HCT116 (cell line): Measurements from ENCODE around the gene CRCP. TPM values are rescaled to one million over a fixed set of nuclear protein-coding genes. Genes with fewer than 3 reads are reported as not detected.
"Not testable (repeated sequence)": the region's sequence is repeated elsewhere in the genome, so short reads cannot be mapped to it uniquely, and the experiment has no call there.

Experiments
- ATAC-seq: fragments of 200-7000 bp; cut with Tn5 transposase; 2 replicates; pipeline ENCODE4 v1.9.1; 2020; ENCODE audit warnings: mild to moderate bottlenecking, moderate library complexity
- BruUV-seq: library from RNA; stranded (reverse); fragments of 400-500 nt; replicated peaks from 2 replicates; lab custom pipeline; 2021; lab: Mats Ljungman, UMichigan
- CTCF ChIA-PET: fragments of 300-600 bp; sonication (Branson Sonifier 250); formaldehyde crosslinking; loops from one replicate; lab custom pipeline; 2021; ENCODE audit warnings: antibody characterized with exemption; lab: Charles Lee
- POLR2A ChIA-PET: fragments of 300-600, 350-600 bp; sonication (Branson Sonifier 250); formaldehyde crosslinking; loops from one replicate; lab custom pipeline; 2021; ENCODE audit warnings: antibody characterized with exemption; lab: Charles Lee
- RAD21 ChIA-PET, 2 experiments: fragments of 300-600 bp; sonication (Branson Sonifier 250); formaldehyde crosslinking; loops; one replicate each; lab custom pipeline; 2023; ENCODE audit warnings: low total read pairs in 2 of 2; ENCODE audit not compliant: uncharacterized antibody in 2 of 2, unreplicated experiment in 2 of 2, low non-redundant PET in 1 of 2; lab: Charles Lee
- DNase-seq: peaks from one replicate; pipeline ENCODE4 v3.0.0-alpha.2; 2010; ENCODE audit warnings: low read depth, low spot score
- H2AFZ ChIP-seq: fragments of 200-600 bp; shearing (Covaris generic), sonication (generic); 2 replicates; pipeline ENCODE4 v1.6.1; 2017; ENCODE audit warnings: low read depth, mixed run types, mixed read lengths, antibody characterized with exemption, low read length; ENCODE audit not compliant: poor library complexity, severe bottlenecking
- H3K27ac ChIP-seq: 2 replicates; pipeline ENCODE4 v1.5.1; 2012; ENCODE audit warnings: low read depth, low read length
- H3K27me3 ChIP-seq: fragments of 200-600 bp; sonication (generic); 2 replicates; pipeline ENCODE4 v1.6.1; 2016; ENCODE audit warnings: mixed run types, low read length, mixed read lengths; ENCODE audit not compliant: insufficient read depth
- H3K36me3 ChIP-seq, 2 experiments: fragments of 200-500 bp in 1 of 2; fragments of 200-600 bp in 1 of 2; sonication (Bioruptor generic) in 1 of 2; sonication (generic) in 1 of 2; 2 replicates each; pipeline versions ENCODE4 v1.5.1 to v1.6.1; 2014 to 2016; ENCODE audit warnings: low read length in 2 of 2, inconsistent platforms in 1 of 2, mixed read lengths in 1 of 2, mixed run types in 1 of 2; ENCODE audit not compliant: insufficient read depth in 2 of 2, control insufficient read depth in 1 of 2
- H3K4me1 ChIP-seq, 2 experiments: fragments of 200-600 bp in 1 of 2; sonication (generic) in 1 of 2; 2 replicates each; pipeline versions ENCODE4 v1.5.1 to v1.6.1; 2012 to 2017; ENCODE audit warnings: low read length in 2 of 2, inconsistent platforms in 1 of 2, mild to moderate bottlenecking in 1 of 2, mixed read lengths in 1 of 2, mixed run types in 1 of 2, moderate library complexity in 1 of 2; ENCODE audit not compliant: insufficient read depth in 2 of 2, control insufficient read depth in 1 of 2
- H3K4me2 ChIP-seq: fragments of 200-600 bp; sonication (generic); 2 replicates; pipeline ENCODE4 v1.6.1; 2017; ENCODE audit warnings: mixed run types, low read length, mixed read lengths
- H3K4me3 ChIP-seq, 2 experiments: fragments of 200-600 bp in 1 of 2; sonication (generic) in 1 of 2; replicated peaks in 1 of 2; 2 replicates each; pipeline ENCODE4 v1.5.1; 2011 to 2016; ENCODE audit warnings: low read length in 2 of 2, control low read depth in 1 of 2, low read depth in 1 of 2, mild to moderate bottlenecking in 1 of 2, mixed read lengths in 1 of 2, mixed run types in 1 of 2
- H3K79me2 ChIP-seq: fragments of 200-600 bp; sonication (generic); 2 replicates; pipeline ENCODE4 v1.6.1; 2017; ENCODE audit warnings: mild to moderate bottlenecking, mixed run types, low read length, moderate library complexity, mixed read lengths; ENCODE audit not compliant: insufficient read depth
- H3K9ac ChIP-seq: fragments of 200-600 bp; sonication (generic); 2 replicates; pipeline ENCODE4 v1.6.1; 2016; ENCODE audit warnings: low read length, mixed read lengths
- H3K9me2 ChIP-seq: fragments of 200-600 bp; sonication (generic), shearing (Covaris generic); 2 replicates; pipeline ENCODE4 v1.6.1; 2017; ENCODE audit warnings: mixed run types, mild to moderate bottlenecking, moderate library complexity; ENCODE audit not compliant: insufficient read depth
- H3K9me3 ChIP-seq, 2 experiments: fragments of 200-500 bp in 1 of 2; fragments of 200-600 bp in 1 of 2; sonication (Bioruptor generic) in 1 of 2; sonication (generic) in 1 of 2; 2 replicates each; pipeline ENCODE4 v1.6.1; 2014 to 2017; ENCODE audit warnings: low read length in 2 of 2, mixed read lengths in 2 of 2, inconsistent platforms in 1 of 2, low read depth in 1 of 2, mild to moderate bottlenecking in 1 of 2, mixed run types in 1 of 2, moderate library complexity in 1 of 2; ENCODE audit not compliant: control insufficient read depth in 1 of 2, insufficient read depth in 1 of 2
- H4K20me1 ChIP-seq: fragments of 200-600 bp; sonication (generic), shearing (Covaris generic); 2 replicates; pipeline ENCODE4 v1.6.1; 2017; ENCODE audit warnings: mixed run types, mild to moderate bottlenecking, moderate library complexity; ENCODE audit not compliant: insufficient read depth
- ATF3 ChIP-seq: IDR thresholded peaks from 2 replicates; pipeline ENCODE4 v1.6.1; 2012
- CBX3 ChIP-seq: IDR thresholded peaks from 2 replicates; pipeline ENCODE4 v1.6.1; 2012; ENCODE audit warnings: low read depth
- CEBPB ChIP-seq: IDR thresholded peaks from 2 replicates; pipeline ENCODE4 v1.6.1; 2012; ENCODE audit warnings: low read depth
- CTCF ChIP-seq, 3 experiments: fragments of 200-600 bp in 1 of 3; sonication (generic) in 1 of 3; IDR thresholded peaks in 2 of 3; conservative IDR thresholded peaks in 1 of 3; 2 replicates each; pipeline ENCODE4 v1.5.1; 2012 to 2017; ENCODE audit warnings: low read depth in 2 of 3, low read length in 2 of 3, antibody characterized with exemption in 1 of 3, borderline replicate concordance in 1 of 3, control low read depth in 1 of 3, mild to moderate bottlenecking in 1 of 3, mixed read lengths in 1 of 3, mixed run types in 1 of 3, moderate library complexity in 1 of 3; ENCODE audit not compliant: insufficient read depth in 1 of 3
- EGR1 ChIP-seq: IDR thresholded peaks from 2 replicates; pipeline ENCODE4 v1.6.1; 2012; ENCODE audit warnings: low read depth
- JUND ChIP-seq: IDR thresholded peaks from 2 replicates; pipeline ENCODE4 v1.6.1; 2012
- RAD21 ChIP-seq: IDR thresholded peaks from 2 replicates; pipeline ENCODE4 v1.6.1; 2012; ENCODE audit warnings: low read depth, mild to moderate bottlenecking
- SP1 ChIP-seq: IDR thresholded peaks from 2 replicates; pipeline ENCODE4 v1.6.1; 2012; ENCODE audit warnings: low read depth
- YY1 ChIP-seq: IDR thresholded peaks from 2 replicates; pipeline ENCODE4 v1.6.1; 2011; ENCODE audit warnings: low read length, low read depth, moderate library complexity, mild to moderate bottlenecking; ENCODE audit not compliant: insufficient replicate concordance; ENCODE audit errors: extremely low read depth
- intact Hi-C: fragments of 100-400 bp; cut with micrococcal nuclease; formaldehyde crosslinking; loops from 2 replicates; pipeline ENCODE4 v1.10.0; 2022
- total RNA-seq: library from RNA; stranded (reverse); gene quantifications from one replicate; pipeline ENCODE4 v1.2.1, GENCODE V29; 2021; ENCODE audit not compliant: unreplicated experiment
- TF ChIP-seq, protein P1 (sequence below): IDR thresholded peaks from 2 replicates; pipeline ENCODE4 v1.6.1; 2011; ENCODE audit warnings: mild to moderate bottlenecking, low read length, moderate library complexity; ENCODE audit not compliant: insufficient replicate concordance; ENCODE audit errors: extremely low read depth

CRCP gene
- total RNA-seq, 1 experiment from 2014 or later, result 28.4 TPM

- peaks cover 3 to 5% of the 10 kb centered on the region in 2 experiments; a peak in 2 of 4 replicates for H3K36me3 ChIP-seq
- H4K20me1 ChIP-seq, result no peaks in the 10 kb centered on the region
- H3K79me2 ChIP-seq, result peaks cover 92% of the 10 kb centered on the region
- BruUV-seq, result no TSS peak
- no peaks in the 10 kb centered on the region for H3K27me3 ChIP-seq
- no peak overlapping the region for H3K4me3 ChIP-seq
- POLR2A ChIA-PET, result no interaction called here
- intact Hi-C loops, result no loop called here
- ATAC-seq (no peak), DNase-seq (no peak)
- H3K9me2 ChIP-seq, result no peaks in the 10 kb centered on the region
- no peak overlapping the region for H3K9ac ChIP-seq
- no peak overlapping the region for H3K27ac ChIP-seq
- H3K4me1 ChIP-seq, result peaks cover 3 to 10% of the 10 kb centered on the region in 2 experiments; a peak in 3 of 4 replicates
- TF ChIP-seq CEBPB, result no peak
- TF ChIP-seq JUND, result no peak
- TF ChIP-seq CBX3, result no peak
- no peak for TF ChIP-seq YY1
- no peak for TF ChIP-seq RAD21
- no peak for TF ChIP-seq CTCF (IDR thresholded peaks at IDR 0.05 in 2 of 3, conservative IDR thresholded peaks at IDR 0.05 in 1 of 3; ENCODE audit: borderline replicate concordance in 1 of 3, insufficient read depth in 1 of 3, low read depth in 2 of 3, low read length in 2 of 3)
- no peak for TF ChIP-seq EGR1
- TF ChIP-seq SP1, result no peak
- H2AFZ ChIP-seq, result no peak overlapping the region
- no peaks in the 10 kb centered on the region for H3K9me3 ChIP-seq
- CTCF ChIA-PET, result no interaction called here
- RAD21 ChIA-PET, result no interaction called here
- H3K4me2 ChIP-seq, result no peak overlapping the region
Observed at GRCh38 chr7:66119245-66119850, 4.7 kb downstream of the CRCP start.

DNA sequence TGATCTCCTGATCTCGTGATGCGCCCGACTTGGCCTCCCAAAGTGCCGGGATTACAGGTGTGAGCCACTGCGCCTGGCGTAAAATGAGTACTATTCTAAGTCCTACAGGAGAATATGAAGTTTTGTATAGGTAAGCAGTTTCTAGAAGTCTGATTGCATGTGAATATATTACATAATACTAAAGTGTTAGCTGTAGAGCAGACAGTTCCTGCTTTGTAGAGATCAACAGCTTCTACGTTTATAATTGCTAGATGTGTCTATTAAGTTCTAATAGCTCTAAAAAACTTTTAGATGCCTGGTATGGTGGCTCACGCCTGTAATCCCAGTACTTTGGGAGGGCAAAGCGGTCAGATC is 8.5 kb downstream of the CRCP start:
- intact Hi-C loops, result no loop called here
- POLR2A ChIA-PET, result no interaction called here
- BruUV-seq, result no TSS peak
- no peak overlapping the region for H3K27ac ChIP-seq
- TF ChIP-seq ATF3, result no peak
- TF ChIP-seq, protein P1, sequence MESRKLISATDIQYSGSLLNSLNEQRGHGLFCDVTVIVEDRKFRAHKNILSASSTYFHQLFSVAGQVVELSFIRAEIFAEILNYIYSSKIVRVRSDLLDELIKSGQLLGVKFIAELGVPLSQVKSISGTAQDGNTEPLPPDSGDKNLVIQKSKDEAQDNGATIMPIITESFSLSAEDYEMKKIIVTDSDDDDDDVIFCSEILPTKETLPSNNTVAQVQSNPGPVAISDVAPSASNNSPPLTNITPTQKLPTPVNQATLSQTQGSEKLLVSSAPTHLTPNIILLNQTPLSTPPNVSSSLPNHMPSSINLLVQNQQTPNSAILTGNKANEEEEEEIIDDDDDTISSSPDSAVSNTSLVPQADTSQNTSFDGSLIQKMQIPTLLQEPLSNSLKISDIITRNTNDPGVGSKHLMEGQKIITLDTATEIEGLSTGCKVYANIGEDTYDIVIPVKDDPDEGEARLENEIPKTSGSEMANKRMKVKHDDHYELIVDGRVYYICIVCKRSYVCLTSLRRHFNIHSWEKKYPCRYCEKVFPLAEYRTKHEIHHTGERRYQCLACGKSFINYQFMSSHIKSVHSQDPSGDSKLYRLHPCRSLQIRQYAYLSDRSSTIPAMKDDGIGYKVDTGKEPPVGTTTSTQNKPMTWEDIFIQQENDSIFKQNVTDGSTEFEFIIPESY, result no peak
- TF ChIP-seq, all 23 proteins: peak for 0
- no peak overlapping the region for H3K9ac ChIP-seq
- peaks cover 0 to 3% of the 10 kb centered on the region in 2 experiments; a peak in 1 of 4 replicates for H3K36me3 ChIP-seq
- H3K4me3 ChIP-seq, result no peak overlapping the region
- no peak for DNase-seq
- no peak for ATAC-seq
- H3K79me2 ChIP-seq, result peaks cover 95% of the 10 kb centered on the region
- H3K27me3 ChIP-seq, result no peaks in the 10 kb centered on the region
- no peak overlapping the region for H3K4me2 ChIP-seq
- H3K4me1 ChIP-seq, result no peaks in the 10 kb centered on the region
- H4K20me1 ChIP-seq, result peaks cover 9% of the 10 kb centered on the region; the same call in 1 of the 2 replicates
- RAD21 ChIA-PET, result no interaction called here
- no peak overlapping the region for H2AFZ ChIP-seq
- no peaks in the 10 kb centered on the region for H3K9me3 ChIP-seq
- no peaks in the 10 kb centered on the region for H3K9me2 ChIP-seq
- CTCF ChIA-PET, result no interaction called here

DNA sequence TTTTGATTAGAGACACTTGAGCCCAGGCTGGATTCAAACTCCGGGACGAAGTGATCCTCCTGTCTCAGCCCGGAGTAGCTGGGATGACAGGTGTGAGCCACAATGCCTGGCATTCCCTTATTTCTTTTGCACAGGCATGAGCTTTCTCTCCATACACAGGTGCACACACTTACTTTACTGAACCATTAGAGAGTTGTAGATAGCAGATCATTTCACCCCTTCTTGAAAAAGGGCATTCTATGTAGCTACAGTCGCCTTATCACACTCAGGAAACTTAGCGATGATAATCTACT is 9.9 kb downstream of the CRCP start:
- RAD21 ChIA-PET, H3K36me3 ChIP-seq, intact Hi-C loops, H4K20me1 ChIP-seq, H3K27ac ChIP-seq, H3K27me3 ChIP-seq, H3K9ac ChIP-seq, H3K9me2 ChIP-seq, H3K4me2 ChIP-seq, H2AFZ ChIP-seq, H3K9me3 ChIP-seq, H3K4me3 ChIP-seq, H3K4me1 ChIP-seq, DNase-seq, BruUV-seq, ATAC-seq: not testable (repeated sequence)
- CTCF ChIA-PET, result interaction anchor here (0.6 kb wide), 1 partner anchor 311 kb away, joined by 3 read pairs; no protein-coding TSS in a partner anchor
- POLR2A ChIA-PET, result interaction anchor here (0.6 kb wide), 1 partner anchor 23 kb away, joined by 3 read pairs; no protein-coding TSS in a partner anchor
- peaks cover 95% of the 10 kb centered on the region for H3K79me2 ChIP-seq
